Panc1 (cell line): ENCODE data around the gene MRLN.

Source experiments
- TCF7L2 ChIP-seq: IDR thresholded peaks from 2 replicates; pipeline ENCODE4 v1.6.1; 2011; ENCODE audit warnings: mild to moderate bottlenecking, low read depth, low read length, inconsistent platforms
- TF ChIP-seq, protein P1 (sequence below): fragments of 450-650 bp; IDR thresholded peaks from 2 replicates; pipeline ENCODE4 v1.5.1; 2017; ENCODE audit warnings: mild to moderate bottlenecking
- TF ChIP-seq, protein P2 (sequence below), 2 experiments: IDR thresholded peaks; 2 replicates each; pipeline ENCODE4 v1.6.1; 2011 to 2012; ENCODE audit warnings: low read depth in 2 of 2, control low read depth in 1 of 2, low read length in 1 of 2, mild to moderate bottlenecking in 1 of 2, moderate library complexity in 1 of 2; ENCODE audit not compliant: insufficient read depth in 1 of 2

DNA sequence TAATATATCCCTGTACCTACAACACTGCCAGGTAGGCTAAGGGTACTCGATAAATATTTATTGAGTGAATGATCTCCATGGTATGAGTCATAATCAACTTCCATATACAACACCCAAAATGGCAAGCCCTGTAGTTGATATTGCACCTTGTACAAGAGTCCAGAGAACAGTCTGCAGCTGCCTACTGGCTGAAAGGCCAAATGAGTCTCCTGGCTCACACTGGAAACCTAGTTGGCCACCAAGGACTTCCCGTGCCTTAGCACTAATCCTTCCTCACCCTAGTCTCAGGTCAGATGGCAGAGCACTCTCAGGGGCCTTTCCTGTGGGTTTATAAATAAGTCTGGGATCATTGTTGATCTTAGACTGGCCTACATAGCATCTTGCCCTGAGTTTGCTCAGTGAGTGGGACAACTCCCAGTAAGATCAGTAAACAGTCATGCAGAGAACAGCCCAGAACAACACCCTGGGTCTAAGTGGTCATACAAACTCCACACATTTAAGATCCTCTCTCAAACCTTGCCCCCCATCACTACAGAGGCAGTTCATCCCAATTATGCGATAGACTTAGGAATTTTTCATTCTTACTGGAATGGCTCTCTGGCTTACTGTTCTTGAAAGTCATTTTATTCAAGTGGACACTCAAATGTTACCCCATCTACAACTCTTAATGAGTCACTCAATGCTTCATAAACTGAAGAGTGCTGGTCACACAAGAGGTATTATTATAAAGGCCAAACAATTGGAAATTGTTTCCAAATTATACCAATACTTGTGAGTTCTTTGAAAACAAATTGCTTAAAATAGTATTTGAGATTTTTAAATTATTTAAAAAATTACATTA is 28.9 kb downstream of the MRLN start:
- TF ChIP-seq, protein P1, sequence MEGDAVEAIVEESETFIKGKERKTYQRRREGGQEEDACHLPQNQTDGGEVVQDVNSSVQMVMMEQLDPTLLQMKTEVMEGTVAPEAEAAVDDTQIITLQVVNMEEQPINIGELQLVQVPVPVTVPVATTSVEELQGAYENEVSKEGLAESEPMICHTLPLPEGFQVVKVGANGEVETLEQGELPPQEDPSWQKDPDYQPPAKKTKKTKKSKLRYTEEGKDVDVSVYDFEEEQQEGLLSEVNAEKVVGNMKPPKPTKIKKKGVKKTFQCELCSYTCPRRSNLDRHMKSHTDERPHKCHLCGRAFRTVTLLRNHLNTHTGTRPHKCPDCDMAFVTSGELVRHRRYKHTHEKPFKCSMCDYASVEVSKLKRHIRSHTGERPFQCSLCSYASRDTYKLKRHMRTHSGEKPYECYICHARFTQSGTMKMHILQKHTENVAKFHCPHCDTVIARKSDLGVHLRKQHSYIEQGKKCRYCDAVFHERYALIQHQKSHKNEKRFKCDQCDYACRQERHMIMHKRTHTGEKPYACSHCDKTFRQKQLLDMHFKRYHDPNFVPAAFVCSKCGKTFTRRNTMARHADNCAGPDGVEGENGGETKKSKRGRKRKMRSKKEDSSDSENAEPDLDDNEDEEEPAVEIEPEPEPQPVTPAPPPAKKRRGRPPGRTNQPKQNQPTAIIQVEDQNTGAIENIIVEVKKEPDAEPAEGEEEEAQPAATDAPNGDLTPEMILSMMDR: no peak
- no peak for TF ChIP-seq TCF7L2
- TF ChIP-seq, protein P2, sequence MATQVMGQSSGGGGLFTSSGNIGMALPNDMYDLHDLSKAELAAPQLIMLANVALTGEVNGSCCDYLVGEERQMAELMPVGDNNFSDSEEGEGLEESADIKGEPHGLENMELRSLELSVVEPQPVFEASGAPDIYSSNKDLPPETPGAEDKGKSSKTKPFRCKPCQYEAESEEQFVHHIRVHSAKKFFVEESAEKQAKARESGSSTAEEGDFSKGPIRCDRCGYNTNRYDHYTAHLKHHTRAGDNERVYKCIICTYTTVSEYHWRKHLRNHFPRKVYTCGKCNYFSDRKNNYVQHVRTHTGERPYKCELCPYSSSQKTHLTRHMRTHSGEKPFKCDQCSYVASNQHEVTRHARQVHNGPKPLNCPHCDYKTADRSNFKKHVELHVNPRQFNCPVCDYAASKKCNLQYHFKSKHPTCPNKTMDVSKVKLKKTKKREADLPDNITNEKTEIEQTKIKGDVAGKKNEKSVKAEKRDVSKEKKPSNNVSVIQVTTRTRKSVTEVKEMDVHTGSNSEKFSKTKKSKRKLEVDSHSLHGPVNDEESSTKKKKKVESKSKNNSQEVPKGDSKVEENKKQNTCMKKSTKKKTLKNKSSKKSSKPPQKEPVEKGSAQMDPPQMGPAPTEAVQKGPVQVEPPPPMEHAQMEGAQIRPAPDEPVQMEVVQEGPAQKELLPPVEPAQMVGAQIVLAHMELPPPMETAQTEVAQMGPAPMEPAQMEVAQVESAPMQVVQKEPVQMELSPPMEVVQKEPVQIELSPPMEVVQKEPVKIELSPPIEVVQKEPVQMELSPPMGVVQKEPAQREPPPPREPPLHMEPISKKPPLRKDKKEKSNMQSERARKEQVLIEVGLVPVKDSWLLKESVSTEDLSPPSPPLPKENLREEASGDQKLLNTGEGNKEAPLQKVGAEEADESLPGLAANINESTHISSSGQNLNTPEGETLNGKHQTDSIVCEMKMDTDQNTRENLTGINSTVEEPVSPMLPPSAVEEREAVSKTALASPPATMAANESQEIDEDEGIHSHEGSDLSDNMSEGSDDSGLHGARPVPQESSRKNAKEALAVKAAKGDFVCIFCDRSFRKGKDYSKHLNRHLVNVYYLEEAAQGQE (IDR thresholded peaks at IDR 0.05; ENCODE audit: insufficient read depth in 1 of 2, low read depth in 2 of 2, low read length in 1 of 2): no peak
